DOHH2 (cell line): ENCODE data around the gene PTPN22.

ENCODE experiments used
- H3F3A ChIP-seq: fragments of 200-600 bp; sonication (generic), shearing (Covaris generic); 2 replicates; pipeline ENCODE4 v1.6.0; 2016; ENCODE audit warnings: antibody characterized with exemption, mild to moderate bottlenecking; ENCODE audit not compliant: control insufficient read depth, insufficient read depth
- H3K27ac ChIP-seq: fragments of 200-600 bp; sonication (generic); 2 replicates; pipeline ENCODE4 v1.5.1; 2014; ENCODE audit warnings: low read depth, mild to moderate bottlenecking, low read length, moderate library complexity
- H3K27me3 ChIP-seq: fragments of 200-600 bp; sonication (generic); 2 replicates; pipeline ENCODE4 v1.6.1; 2014; ENCODE audit warnings: mild to moderate bottlenecking, low read length, mixed read lengths; ENCODE audit not compliant: control insufficient read depth
- H3K36me3 ChIP-seq: fragments of 200-600 bp; sonication (generic); 2 replicates; pipeline ENCODE4 v1.6.1; 2014; ENCODE audit warnings: mild to moderate bottlenecking, low read length, moderate library complexity, mixed read lengths; ENCODE audit not compliant: control insufficient read depth
- H3K4me1 ChIP-seq: fragments of 200-600 bp; sonication (generic); 2 replicates; pipeline ENCODE4 v1.6.1; 2014; ENCODE audit warnings: mild to moderate bottlenecking, low read length, mixed read lengths; ENCODE audit not compliant: control insufficient read depth
- H3K4me2 ChIP-seq: fragments of 200-600 bp; sonication (generic); 2 replicates; pipeline ENCODE4 v1.6.0; 2014; ENCODE audit warnings: mild to moderate bottlenecking, low read length, moderate library complexity
- H3K4me3 ChIP-seq: fragments of 200-600 bp; sonication (generic); 2 replicates; pipeline ENCODE4 v1.5.1; 2014; ENCODE audit warnings: mild to moderate bottlenecking, low read length, mixed read lengths
- H3K79me2 ChIP-seq: fragments of 200-600 bp; sonication (generic); 2 replicates; pipeline ENCODE4 v1.6.1; 2014; ENCODE audit warnings: mild to moderate bottlenecking, low read length, mixed read lengths; ENCODE audit not compliant: control insufficient read depth
- H3K9me2 ChIP-seq: fragments of 200-600 bp; sonication (generic); replicated peaks from 2 replicates; pipeline ENCODE4 v1.6.1; 2014; ENCODE audit warnings: mild to moderate bottlenecking, low read length, mixed read lengths; ENCODE audit not compliant: control insufficient read depth
- H3K9me3 ChIP-seq: fragments of 200-600 bp; sonication (generic); 2 replicates; pipeline ENCODE4 v1.6.1; 2014; ENCODE audit warnings: antibody characterized with exemption, low read length, mixed read lengths; ENCODE audit not compliant: control insufficient read depth, insufficient read depth
- H4K20me1 ChIP-seq: fragments of 200-600 bp; sonication (generic); 2 replicates; pipeline ENCODE4 v1.6.0; 2014; ENCODE audit warnings: low read depth, mild to moderate bottlenecking, antibody characterized with exemption, low read length, moderate library complexity; ENCODE audit not compliant: control insufficient read depth, insufficient read depth
- CTCF ChIP-seq: fragments of 200-600 bp; sonication (generic); IDR thresholded peaks from one replicate; pipeline ENCODE4 v1.5.1; 2014; ENCODE audit warnings: antibody characterized with exemption, mild to moderate bottlenecking, low read depth, low read length; ENCODE audit not compliant: poor library complexity, severe bottlenecking
- EZH2phosphoT487 ChIP-seq: fragments of 200-600 bp; sonication (generic); IDR thresholded peaks from 2 replicates; pipeline ENCODE4 v1.6.1; 2017; ENCODE audit warnings: borderline replicate concordance, mild to moderate bottlenecking, antibody characterized with exemption, low read length, moderate library complexity, mixed read lengths

The PTPN22 gene

GRCh38 chr1:113784104-113784779 is 87.3 kb downstream of the PTPN22 start:
- Histone ChIP-seq H3K9me2 (no peaks in the 10 kb centered on the region), H3K4me2 (peak overlapping the region; percentile 53), H3K27ac (peak overlapping the region; percentile 37), H3F3A (peaks cover 9% of the 10 kb centered on the region; the same call in 1 of the 2 replicates), H3K4me1 (peaks cover 46% of the 10 kb centered on the region), H3K79me2 (peaks cover 93% of the 10 kb centered on the region), H3K36me3 (peaks cover 28% of the 10 kb centered on the region), H3K9me3 (no peaks in the 10 kb centered on the region), H3K4me3 (peak overlapping the region; percentile 25), H3K27me3 (no peaks in the 10 kb centered on the region), H4K20me1 (peaks cover 10% of the 10 kb centered on the region; the same call in 1 of the 2 replicates)
- TF ChIP-seq CTCF (no peak), EZH2phosphoT487 (no peak)

- TF ChIP-seq EZH2phosphoT487 (no peak), CTCF (no peak)
- H3K9me3 ChIP-seq, result no peaks in the 10 kb centered on the region
- H3K27ac ChIP-seq, result peak overlapping the region; percentile 37
- no peaks in the 10 kb centered on the region for H3K9me2 ChIP-seq
- peaks cover 93% of the 10 kb centered on the region for H3K79me2 ChIP-seq
- peaks cover 22% of the 10 kb centered on the region for H3K36me3 ChIP-seq
- peaks cover 9% of the 10 kb centered on the region; the same call in 1 of the 2 replicates for H3F3A ChIP-seq
- H3K4me2 ChIP-seq, result peak overlapping the region; percentile 53
- no peaks in the 10 kb centered on the region for H3K27me3 ChIP-seq
- H4K20me1 ChIP-seq, result peaks cover 8% of the 10 kb centered on the region; the same call in 1 of the 2 replicates
- H3K4me3 ChIP-seq, result peak overlapping the region; percentile 25
- H3K4me1 ChIP-seq, result peaks cover 46% of the 10 kb centered on the region
Observed at GRCh38 chr1:113783254-113784103, 88.0 kb downstream of the PTPN22 start.

GRCh38 chr1:113782406-113782805 is 89.1 kb downstream of the PTPN22 start:
- H3K27ac ChIP-seq, result no peak overlapping the region
- peaks cover 84% of the 10 kb centered on the region for H3K79me2 ChIP-seq
- TF ChIP-seq CTCF, result no peak
- H3K4me2 ChIP-seq, result no peak overlapping the region
- H3K4me3 ChIP-seq, result no peak overlapping the region
- H3K27me3 ChIP-seq, result no peaks in the 10 kb centered on the region
- peaks cover 6% of the 10 kb centered on the region; the same call in 1 of the 2 replicates for H4K20me1 ChIP-seq
- peaks cover 22% of the 10 kb centered on the region for H3K36me3 ChIP-seq
- H3F3A ChIP-seq, result peaks cover 9% of the 10 kb centered on the region; the same call in 1 of the 2 replicates
- H3K9me2 ChIP-seq, result no peaks in the 10 kb centered on the region
- no peaks in the 10 kb centered on the region for H3K9me3 ChIP-seq
- peaks cover 46% of the 10 kb centered on the region for H3K4me1 ChIP-seq
